Dendritic cell treated with granulocyte-macrophage colony-stimulating factor and Interleukin-4, amounts not matched to agents 40 ng/mL and 50 ng/mL, for 4 days (primary cell): ENCODE results near the gene OR2B6.

Experiments used
- H3K27ac Mint-ChIP-seq: one replicate; pipeline ENCODE4 v1.8.0; 2022; ENCODE audit warnings: mild to moderate bottlenecking, mixed read lengths
- H3K27me3 Mint-ChIP-seq: one replicate; pipeline ENCODE4 v1.8.0; 2022; ENCODE audit warnings: mild to moderate bottlenecking, mixed read lengths
- H3K36me3 Mint-ChIP-seq: one replicate; pipeline ENCODE4 v1.8.0; 2022; ENCODE audit warnings: low read depth, mixed read lengths
- H3K4me1 Mint-ChIP-seq: one replicate; pipeline ENCODE4 v1.8.0; 2022; ENCODE audit warnings: low read depth, mixed read lengths
- H3K4me3 Mint-ChIP-seq: one replicate; pipeline ENCODE4 v1.8.0; 2022; ENCODE audit warnings: mild to moderate bottlenecking, moderate library complexity, mixed read lengths
- H3K9me3 Mint-ChIP-seq: one replicate; pipeline ENCODE4 v1.8.0; 2022; ENCODE audit warnings: mixed read lengths
- intact Hi-C: fragments of 100-400 bp; cut with micrococcal nuclease; formaldehyde crosslinking; loops from one replicate; pipeline ENCODE4 v1.15.0; 2022

The OR2B6 gene

DNA sequence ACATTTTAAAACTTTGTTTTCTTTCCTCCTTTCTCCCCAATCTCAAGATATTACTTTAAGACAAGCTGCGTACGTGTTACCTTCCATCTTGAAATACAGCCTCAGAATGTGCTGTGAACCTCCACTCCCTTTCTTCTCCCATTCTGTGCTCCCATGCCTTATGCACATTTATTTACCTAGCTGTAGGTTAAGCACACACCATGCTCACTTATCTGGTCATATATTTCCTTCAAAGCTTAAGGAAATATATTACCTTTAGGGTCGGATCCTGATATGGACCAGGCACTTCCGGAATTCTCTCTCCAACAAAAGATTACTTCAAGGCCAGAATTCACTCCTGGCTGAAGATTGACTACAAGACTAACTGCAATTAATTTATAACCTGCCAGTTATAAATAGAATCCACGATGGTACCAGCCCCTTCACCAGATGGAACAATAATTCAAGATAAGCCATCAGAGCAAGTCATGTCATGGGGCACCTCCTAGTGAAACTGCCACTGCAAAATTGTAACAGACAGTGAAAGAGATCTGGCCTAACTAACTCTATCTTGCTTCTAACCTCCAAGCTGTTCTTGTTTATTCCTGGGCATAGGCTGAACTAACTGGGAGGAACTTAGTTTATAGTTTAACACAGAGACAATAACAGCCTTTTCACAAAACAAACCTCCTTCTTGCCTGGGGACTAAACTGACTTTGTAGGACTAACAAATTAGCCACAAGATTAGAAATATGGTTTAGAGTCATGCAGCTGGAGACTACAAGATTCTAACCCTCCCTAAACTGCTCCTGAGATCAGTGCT is 47.5 kb downstream of the OR2B6 start:
- no peak overlapping the region for H3K27ac Mint-ChIP-seq
- no peak overlapping the region for H3K4me3 Mint-ChIP-seq
- no peaks in the 10 kb centered on the region for H3K4me1 Mint-ChIP-seq
- H3K36me3 Mint-ChIP-seq, result no peaks in the 10 kb centered on the region
- intact Hi-C loops, result no loop called here
- H3K27me3 Mint-ChIP-seq, result peaks cover 2% of the 10 kb centered on the region
- H3K9me3 Mint-ChIP-seq, result no peaks in the 10 kb centered on the region

DNA sequence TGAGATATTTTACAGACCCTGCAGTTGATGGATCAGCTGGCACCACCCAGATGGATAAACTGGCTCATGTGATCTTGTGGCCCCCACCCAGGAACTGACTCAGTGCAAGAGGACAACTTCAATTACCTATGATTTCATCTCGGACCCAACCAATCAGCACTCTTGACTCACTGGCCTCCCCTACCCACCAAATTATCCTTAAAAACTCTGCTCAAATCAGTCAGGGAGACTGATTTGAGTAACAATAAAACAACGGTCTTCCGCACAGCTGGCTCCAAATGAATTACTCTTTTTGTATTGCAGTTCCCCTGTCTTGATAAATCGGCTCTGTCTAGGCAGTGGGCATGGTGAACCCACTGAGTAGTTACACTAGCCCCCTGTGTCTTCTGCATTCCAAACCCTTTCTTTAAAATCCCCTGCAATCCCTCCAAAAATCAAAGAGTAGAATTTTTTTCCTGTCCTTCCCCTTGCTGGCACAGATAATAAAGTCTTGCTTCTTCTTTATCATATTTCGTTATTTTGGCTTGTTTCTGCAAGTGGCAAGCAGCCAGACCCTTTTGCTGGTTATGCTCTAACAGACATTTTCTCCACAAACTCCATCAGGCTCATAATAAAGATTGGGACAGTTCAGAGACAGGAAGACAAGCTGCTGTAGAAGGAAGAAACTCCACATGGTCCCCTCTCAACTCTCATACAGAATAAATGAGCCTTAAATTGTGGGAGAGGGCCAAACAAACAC is 48.3 kb downstream of the OR2B6 start:
- intact Hi-C loops, result no loop called here
- no peaks in the 10 kb centered on the region for H3K36me3 Mint-ChIP-seq
- no peaks in the 10 kb centered on the region for H3K4me1 Mint-ChIP-seq
- H3K9me3 Mint-ChIP-seq, result no peaks in the 10 kb centered on the region
- peaks cover 2% of the 10 kb centered on the region for H3K27me3 Mint-ChIP-seq
- H3K27ac Mint-ChIP-seq, result no peak overlapping the region
- H3K4me3 Mint-ChIP-seq, result no peak overlapping the region

DNA sequence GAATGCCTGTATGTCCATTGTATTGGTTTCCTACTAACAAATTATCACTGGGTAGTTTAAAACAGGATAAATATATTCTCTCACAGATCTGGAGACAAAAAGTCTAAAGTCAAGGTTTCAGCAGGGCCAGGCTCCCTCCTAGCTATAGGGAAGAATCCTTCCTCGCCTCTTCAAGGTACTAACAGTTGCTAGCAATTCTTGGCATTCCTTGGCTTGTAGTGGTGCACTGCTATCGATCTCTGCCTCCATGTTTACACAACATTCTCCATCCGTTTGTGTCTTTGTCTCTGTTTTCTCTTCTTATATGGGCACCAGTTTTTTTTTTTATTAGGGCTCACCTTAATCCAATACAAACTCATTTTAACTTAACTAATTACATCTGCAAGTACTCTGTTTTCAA is 48.9 kb downstream of the OR2B6 start:
- Mint-ChIP-seq H3K9me3 (peaks cover under 1% of the 10 kb centered on the region), H3K4me3 (no peak overlapping the region), H3K27ac (no peak overlapping the region), H3K4me1 (no peaks in the 10 kb centered on the region), H3K27me3 (peaks cover 2% of the 10 kb centered on the region), H3K36me3 (no peaks in the 10 kb centered on the region)
- intact Hi-C loops, result no loop called here
